DMS153 treated with DMSO at 0.1 percent for 48 hours (cell line): ENCODE data around the gene LIPK.

Source experiments
- DNase-seq: peaks from one replicate; lab custom pipeline; 2025; ENCODE audit not compliant: unreplicated experiment; lab: John Stamatoyannopoulos, UW

The LIPK gene

DNA sequence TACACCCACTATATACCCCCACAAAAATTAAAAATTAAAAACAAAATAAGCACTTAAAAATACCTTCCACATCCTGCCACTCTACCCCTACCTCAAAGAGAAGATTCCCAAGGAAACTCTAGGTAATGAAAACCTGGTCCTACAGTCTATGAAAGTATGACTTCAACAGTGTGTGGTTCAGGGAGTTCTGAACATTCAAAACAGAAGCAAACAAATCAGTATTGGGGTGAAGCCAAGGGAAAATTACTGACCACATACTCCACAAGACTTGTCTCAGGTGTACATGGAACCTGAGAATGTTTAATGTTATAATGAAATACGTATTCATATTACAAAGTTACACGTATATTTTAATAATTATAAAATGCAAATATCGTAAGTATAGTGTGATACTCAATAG is 76.2 kb downstream of the LIPK start:
- DNase-seq, result no peak

GRCh38 chr10:88783724-88784123 is 77.7 kb downstream of the LIPK start:
- DNase-seq, result no peak

- no peak for DNase-seq
Observed at GRCh38 chr10:88786032-88786770, 80.2 kb downstream of the LIPK start.

DNA sequence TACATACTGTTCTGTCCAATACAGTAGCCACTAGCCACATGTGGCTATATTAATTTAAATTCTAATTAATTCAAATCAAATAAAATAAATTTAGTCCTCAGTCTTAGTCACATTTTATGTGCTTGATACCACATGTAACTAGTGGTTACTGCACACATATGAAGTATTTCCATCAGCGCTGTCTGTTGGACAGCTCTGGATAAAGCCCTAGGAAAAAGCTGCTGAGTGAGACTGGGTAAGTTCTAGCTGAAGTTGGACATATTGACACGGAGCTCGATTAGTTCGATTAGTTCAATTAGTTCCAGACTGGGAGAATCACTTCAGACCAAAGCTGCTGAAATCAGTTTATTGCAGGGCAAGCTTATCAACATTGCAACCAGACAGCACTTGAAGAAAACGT is 81.4 kb downstream of the LIPK start:
- no peak for DNase-seq

DNA sequence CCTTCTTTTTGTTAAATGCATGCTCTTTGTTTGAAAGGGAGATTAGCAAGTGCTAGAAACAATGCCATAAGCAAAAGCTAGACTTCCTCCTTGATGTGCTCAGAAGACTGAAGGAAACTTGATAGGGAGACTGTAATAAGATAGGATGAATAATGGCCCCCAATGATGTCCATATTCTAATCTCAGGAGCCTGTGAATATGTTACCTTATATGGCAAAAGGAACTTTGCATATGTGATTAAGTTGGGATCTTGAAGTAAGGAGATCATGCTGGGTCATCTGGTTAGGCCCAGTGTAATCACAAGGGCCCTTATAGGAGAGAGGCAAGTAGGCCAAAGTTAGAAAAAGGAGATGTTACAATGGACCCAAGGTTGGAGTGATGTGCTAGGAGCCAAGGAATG is 82.9 kb downstream of the LIPK start:
- no peak for DNase-seq

DNA sequence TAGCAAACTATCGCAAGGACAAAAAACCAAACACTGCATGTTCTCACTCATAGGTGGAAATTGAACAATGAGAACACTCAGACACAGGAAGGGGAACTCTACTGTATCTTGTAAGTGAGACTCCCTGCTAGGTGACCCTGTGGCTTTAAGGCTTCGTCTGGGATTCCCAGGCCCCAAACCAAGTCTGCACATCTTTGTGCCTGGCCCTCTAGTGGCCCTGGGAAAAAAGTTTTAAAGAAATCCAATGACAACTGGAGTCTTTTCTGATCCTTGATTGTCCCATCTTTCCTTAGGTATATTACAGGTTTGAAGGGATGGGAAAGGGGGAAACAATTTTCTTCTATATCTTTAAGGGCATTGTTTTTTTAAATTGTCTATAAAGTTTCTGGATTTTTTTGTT is 85.9 kb downstream of the LIPK start:
- DNase-seq, result no peak

DNA sequence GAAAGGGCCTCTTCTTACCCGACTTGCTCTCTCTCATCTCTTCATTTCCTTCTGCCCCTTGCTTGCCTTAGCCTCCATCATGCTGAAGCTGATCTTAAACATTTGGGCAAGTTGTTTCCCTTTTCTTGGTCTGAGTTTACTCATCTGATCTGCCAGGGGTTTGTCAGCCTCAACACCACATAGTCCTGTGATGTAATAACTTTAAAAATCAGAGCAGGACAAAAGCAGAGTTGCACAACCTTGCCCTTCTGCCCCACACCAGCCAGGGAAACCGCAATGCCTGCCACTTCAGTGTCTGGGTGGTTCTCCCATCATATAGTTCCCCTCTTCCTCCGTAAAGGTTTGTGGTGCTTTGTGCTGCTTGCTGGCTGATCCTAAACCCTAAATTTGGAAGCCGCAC is 86.6 kb downstream of the LIPK start:
- no peak for DNase-seq

DNA sequence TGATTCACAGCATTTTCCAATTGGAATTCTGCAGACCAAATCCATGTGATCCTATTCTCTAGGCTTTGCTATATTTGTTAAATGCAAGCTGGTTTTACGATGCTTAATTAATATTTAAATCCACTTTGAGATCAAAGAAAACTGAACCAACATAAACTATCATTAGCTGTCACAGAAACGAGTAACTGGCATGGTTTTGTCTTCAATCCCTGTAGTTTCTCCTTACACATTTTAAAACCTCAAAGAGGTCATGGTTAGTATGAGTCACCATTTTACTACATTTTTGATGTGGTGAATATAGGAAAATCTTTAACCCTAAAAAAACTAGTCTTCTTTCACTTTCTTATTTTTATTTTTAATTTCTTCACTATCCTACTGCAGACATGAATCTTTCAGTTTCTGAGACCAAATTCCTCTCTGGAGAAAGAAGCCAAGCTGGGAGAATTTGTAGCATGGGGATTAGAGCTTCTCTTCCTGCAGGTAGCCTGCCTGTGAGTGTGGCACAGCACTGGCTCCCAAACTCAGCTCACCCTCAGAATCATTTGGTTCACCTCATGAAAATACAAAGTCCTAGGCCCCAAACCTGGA is 87.8 kb downstream of the LIPK start:
- no peak for DNase-seq

DNA sequence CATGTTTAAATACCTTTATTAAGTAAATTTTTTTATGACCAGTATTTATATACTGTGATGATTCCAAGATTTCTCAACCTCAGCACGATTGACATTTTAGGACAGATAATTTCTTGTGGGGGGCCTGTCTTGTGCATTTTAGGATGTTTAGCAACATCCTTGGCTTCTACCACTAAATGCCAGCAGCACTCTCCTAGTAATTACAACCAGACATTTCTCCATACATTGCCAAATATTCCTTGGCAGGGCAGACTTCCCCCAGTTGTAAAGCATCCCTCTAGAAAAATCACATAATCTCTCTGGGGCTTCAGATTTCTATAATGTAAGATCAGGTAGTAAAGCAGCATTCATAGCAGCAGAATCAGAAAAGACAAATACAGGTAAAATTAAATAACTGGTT is 88.7 kb downstream of the LIPK start:
- DNase-seq, result no peak

DNA sequence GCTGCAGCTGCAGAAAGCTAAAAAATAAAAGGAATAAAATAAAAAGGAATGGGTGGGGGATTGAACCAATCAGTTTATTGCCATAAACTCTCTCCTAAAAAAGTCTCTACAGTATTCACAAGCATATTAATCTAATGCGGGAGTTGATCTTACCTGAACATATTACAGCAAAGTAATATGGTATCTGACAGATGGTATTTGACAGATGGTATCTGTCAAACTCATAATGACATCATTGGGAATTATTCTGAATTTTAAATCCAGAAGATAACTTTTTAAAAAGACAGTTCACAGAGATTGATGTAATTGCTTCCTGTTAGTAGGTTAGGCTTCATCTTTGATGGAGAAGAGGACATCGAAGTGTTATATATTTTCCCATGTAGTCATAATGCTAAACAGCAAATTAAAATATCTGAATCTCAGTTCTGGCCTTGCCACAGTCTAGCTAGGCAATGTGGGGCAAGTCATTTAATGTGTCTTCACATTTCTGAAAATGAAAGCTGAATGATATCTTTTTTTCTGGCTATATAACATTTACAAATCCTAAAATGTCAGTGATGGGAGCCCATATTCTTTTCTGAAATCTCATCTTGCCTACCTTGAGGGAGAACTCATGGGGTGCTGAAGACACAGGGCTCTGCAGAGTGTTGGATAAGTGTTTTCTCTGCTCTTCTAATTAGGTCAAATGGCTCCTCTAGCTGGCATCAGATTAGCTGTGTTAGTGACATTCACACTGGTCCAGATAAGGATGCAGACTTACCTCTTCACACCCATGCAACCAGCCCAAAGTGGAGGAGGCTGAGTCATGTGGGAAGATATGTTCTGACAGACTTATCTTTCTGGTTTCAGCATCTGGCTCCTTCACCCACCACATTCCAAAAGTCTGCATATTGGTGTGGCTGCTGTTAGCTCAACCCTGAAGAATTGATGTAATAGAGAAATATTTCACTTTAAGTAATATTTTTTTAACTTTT is 94.4 kb downstream of the LIPK start:
- DNase-seq, result no peak
